AG10803 (cell line): ENCODE measurements around the gene SUGCT.

Experiments
- DNase-seq: peaks from one replicate; pipeline ENCODE4 v3.0.0; 2010; ENCODE audit warnings: low read depth
- H3K4me3 ChIP-seq: 2 replicates; pipeline ENCODE4 v1.5.1; 2011; ENCODE audit warnings: mild to moderate bottlenecking, low read length, control low read depth
- CTCF ChIP-seq: conservative IDR thresholded peaks from 2 replicates; pipeline ENCODE4 v1.5.1; 2011; ENCODE audit warnings: mild to moderate bottlenecking, low read length, control low read depth, inconsistent platforms

Gene SUGCT

GRCh38 chr7:40772096-40772495, 637.3 kb downstream of the SUGCT start:
- H3K4me3 ChIP-seq = no peak overlapping the region
- no peak for TF ChIP-seq CTCF
- no peak for DNase-seq

- no peak for TF ChIP-seq CTCF
- no peak overlapping the region for H3K4me3 ChIP-seq
- DNase-seq = no peak
Observed at GRCh38 chr7:40773656-40774055, 638.9 kb downstream of the SUGCT start.

GRCh38 chr7:40775877-40776276, 641.1 kb downstream of the SUGCT start:
- no peak for TF ChIP-seq CTCF
- no peak for DNase-seq
- no peak overlapping the region for H3K4me3 ChIP-seq

GRCh38 chr7:40777730-40778312, 643.0 kb downstream of the SUGCT start:
- no peak overlapping the region for H3K4me3 ChIP-seq
- DNase-seq = no peak
- no peak for TF ChIP-seq CTCF

GRCh38 chr7:40780460-40780859, 645.7 kb downstream of the SUGCT start:
- H3K4me3 ChIP-seq = no peak overlapping the region
- no peak for TF ChIP-seq CTCF
- no peak for DNase-seq

- no peak overlapping the region for H3K4me3 ChIP-seq
- TF ChIP-seq CTCF = no peak
- peak; percentile 22 for DNase-seq
Observed at GRCh38 chr7:40782836-40783235, 648.0 kb downstream of the SUGCT start.

GRCh38 chr7:40784176-40784575, 649.4 kb downstream of the SUGCT start:
- no peak overlapping the region for H3K4me3 ChIP-seq
- no peak for TF ChIP-seq CTCF
- DNase-seq = no peak
